Activated naive CD4-positive, alpha-beta T cell treated with anti-CD3 and anti-CD28 coated beads for 36 hours (primary cell): ENCODE data around the gene ARID1A. TPM values are rescaled to one million over a fixed set of nuclear protein-coding genes. Genes with fewer than 3 reads are reported as not detected.

Experiments
- CTCF ChIA-PET: fragments of 350-600 bp; sonication (Branson Sonifier 250); formaldehyde crosslinking; loops from one replicate; lab custom pipeline; 2021; ENCODE audit warnings: antibody characterized with exemption; lab: Charles Lee
- DNase-seq: peaks from one replicate; pipeline ENCODE4 v3.0.0-alpha.2; 2020
- H3K27ac Mint-ChIP-seq: one replicate; pipeline ENCODE4 v1.8.0; 2021; ENCODE audit warnings: mild to moderate bottlenecking, mixed read lengths
- H3K27me3 Mint-ChIP-seq: one replicate; pipeline ENCODE4 v1.8.0; 2021; ENCODE audit warnings: low read depth, mixed read lengths
- H3K36me3 Mint-ChIP-seq: one replicate; pipeline ENCODE4 v1.8.0; 2021; ENCODE audit warnings: low read depth, mixed read lengths
- H3K4me1 Mint-ChIP-seq: one replicate; pipeline ENCODE4 v1.8.0; 2021; ENCODE audit warnings: low read depth, mixed read lengths
- H3K4me3 Mint-ChIP-seq: one replicate; pipeline ENCODE4 v1.8.0; 2021; ENCODE audit warnings: mild to moderate bottlenecking, moderate library complexity, mixed read lengths
- H3K9me3 Mint-ChIP-seq: one replicate; pipeline ENCODE4 v1.8.0; 2021; ENCODE audit warnings: mixed read lengths
- intact Hi-C: fragments of 100-400 bp; cut with micrococcal nuclease; formaldehyde crosslinking; loops from one replicate; pipeline ENCODE4 v1.15.1; 2023
- total RNA-seq, 2 experiments: library from RNA; stranded (reverse); gene quantifications; one replicate each; pipeline ENCODE4 v1.2.3, GENCODE V29; 2021

Gene ARID1A
- total RNA-seq, 2 experiments from 2014 or later: 65.0 to 65.9 TPM

DNA sequence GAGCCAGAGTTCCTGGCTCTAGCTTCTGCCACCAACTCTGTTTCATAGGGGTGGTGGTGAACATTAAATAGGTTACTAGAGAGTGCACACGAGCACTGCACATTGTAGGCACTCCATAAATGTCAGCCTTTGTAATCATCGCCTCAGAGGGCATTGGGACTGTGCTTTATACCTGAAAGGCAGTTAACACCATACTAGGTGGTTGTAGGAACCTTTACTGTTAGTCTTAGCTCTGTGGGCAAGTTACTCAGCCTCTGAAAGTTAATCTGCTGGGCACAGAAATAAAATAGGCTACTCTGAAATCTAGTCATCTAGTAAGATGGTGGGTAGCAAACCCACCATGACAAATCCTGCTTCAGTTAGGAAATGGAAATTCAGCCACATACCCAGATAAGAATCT is 37.6 kb downstream of the ARID1A start:
- no peaks in the 10 kb centered on the region for H3K9me3 Mint-ChIP-seq
- CTCF ChIA-PET: interaction anchor here (1.1 kb wide), 1 partner anchor 10 kb away, joined by 9 read pairs; no protein-coding TSS in a partner anchor
- H3K4me3 Mint-ChIP-seq: no peak overlapping the region
- DNase-seq: no peak
- no peaks in the 10 kb centered on the region for H3K27me3 Mint-ChIP-seq
- H3K36me3 Mint-ChIP-seq: peaks cover 55% of the 10 kb centered on the region
- peak overlapping the region; percentile 43 for H3K27ac Mint-ChIP-seq
- H3K4me1 Mint-ChIP-seq: peaks cover 72% of the 10 kb centered on the region
- intact Hi-C loops: no loop called here

DNA sequence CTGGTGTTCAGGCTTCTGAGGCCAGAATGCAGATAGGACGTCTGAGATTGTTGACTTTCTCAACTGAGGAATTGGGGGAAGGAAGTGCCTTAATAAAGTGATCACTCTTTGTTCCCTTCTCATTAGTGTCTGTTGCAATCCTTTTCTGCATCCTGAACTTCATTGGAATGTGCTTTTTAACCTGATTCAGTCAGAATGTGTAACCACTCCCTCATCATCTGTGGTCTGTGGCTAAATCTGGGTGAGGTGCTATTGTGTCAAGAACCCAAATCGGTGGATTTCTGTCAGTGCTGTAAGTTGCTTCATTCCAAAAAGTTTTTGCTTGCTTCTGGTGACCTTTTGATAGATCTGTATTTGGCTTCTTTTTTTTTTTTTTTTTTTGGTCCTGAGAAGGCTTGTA is 38.2 kb downstream of the ARID1A start:
- Mint-ChIP-seq H3K4me1 (peaks cover 72% of the 10 kb centered on the region), H3K27me3 (no peaks in the 10 kb centered on the region), H3K27ac (peak overlapping the region; percentile 50), H3K4me3 (no peak overlapping the region), H3K9me3 (no peaks in the 10 kb centered on the region), H3K36me3 (peaks cover 55% of the 10 kb centered on the region)
- CTCF ChIA-PET: no interaction called here
- DNase-seq: peak; percentile 27
- intact Hi-C loops: no loop called here

DNA sequence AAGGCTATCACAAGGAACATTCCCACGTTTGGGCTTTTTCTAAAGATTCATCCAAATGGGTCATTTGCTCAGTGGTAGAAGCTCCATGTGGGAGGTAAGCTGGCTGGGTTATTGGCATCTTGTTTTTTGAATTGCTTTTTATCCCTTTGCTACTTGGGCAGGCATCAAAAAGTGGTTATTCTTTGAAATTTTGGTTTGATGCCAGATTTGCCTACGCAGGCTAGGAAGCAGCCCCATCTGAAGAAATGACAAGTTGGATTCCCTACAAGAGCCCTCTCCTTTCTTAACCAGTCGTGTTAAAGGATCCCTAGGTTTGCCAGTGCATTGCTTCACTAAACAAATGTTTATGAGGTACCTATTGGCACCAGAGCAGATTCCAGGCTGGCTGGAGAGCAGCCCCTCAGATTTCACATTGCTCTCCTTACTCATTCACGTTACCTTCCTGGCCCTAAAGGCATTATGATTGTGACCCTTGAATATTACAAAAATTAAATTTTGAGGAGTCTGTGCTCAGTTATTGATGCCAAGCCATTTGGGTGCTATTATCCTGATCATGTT is 38.8 kb downstream of the ARID1A start:
- peaks cover 49% of the 10 kb centered on the region for H3K36me3 Mint-ChIP-seq
- H3K27me3 Mint-ChIP-seq: no peaks in the 10 kb centered on the region
- no peaks in the 10 kb centered on the region for H3K9me3 Mint-ChIP-seq
- peaks cover 72% of the 10 kb centered on the region for H3K4me1 Mint-ChIP-seq
- CTCF ChIA-PET: no interaction called here
- intact Hi-C loops: no loop called here
- no peak for DNase-seq
- no peak overlapping the region for H3K4me3 Mint-ChIP-seq
- peak overlapping the region; percentile 50 for H3K27ac Mint-ChIP-seq

DNA sequence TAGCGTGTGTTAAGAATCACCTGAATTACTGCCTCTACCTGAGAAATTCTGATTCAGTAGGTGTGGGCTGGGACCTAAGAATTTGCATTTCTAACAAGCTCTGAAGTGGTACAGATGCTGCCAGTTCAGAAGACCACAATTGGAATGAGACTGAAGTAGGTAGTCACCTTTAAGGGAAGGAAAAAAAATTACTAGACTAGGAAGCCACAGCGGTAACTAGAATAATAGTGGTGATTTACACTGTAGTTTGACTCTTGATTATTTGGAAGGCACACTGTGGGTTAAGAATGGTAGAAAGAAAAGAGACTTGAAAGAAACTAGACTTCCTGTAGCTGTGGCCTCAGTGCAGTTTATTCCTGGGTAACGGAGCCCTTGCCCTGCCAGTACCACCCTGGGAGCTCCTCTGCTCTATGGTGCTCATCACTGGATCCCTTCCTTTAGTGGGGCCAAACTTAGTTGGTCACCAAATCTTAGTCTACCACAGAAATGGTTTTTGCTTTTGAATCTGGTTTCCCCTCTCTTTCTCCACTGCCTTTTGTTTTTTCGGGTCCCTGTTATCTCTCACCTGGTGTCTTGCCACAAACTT is 43.6 kb downstream of the ARID1A start:
- Mint-ChIP-seq H3K4me3 (peak overlapping the region; percentile 8), H3K9me3 (no peaks in the 10 kb centered on the region), H3K4me1 (peaks cover 70% of the 10 kb centered on the region), H3K27ac (peak overlapping the region; percentile 65), H3K27me3 (no peaks in the 10 kb centered on the region), H3K36me3 (peaks cover 36% of the 10 kb centered on the region)
- CTCF ChIA-PET: interaction anchor here (0.5 to 6.9 kb wide), 5 partner anchors 8 to 198 kb away, joined by 3 to 33 read pairs (median 3); partner anchors contain the start of gene PIGV
- DNase-seq: peak; percentile 49
- intact Hi-C loops: loop anchor here (1.0 kb wide), 1 partner anchor 18 kb away; no protein-coding TSS in a partner anchor

DNA sequence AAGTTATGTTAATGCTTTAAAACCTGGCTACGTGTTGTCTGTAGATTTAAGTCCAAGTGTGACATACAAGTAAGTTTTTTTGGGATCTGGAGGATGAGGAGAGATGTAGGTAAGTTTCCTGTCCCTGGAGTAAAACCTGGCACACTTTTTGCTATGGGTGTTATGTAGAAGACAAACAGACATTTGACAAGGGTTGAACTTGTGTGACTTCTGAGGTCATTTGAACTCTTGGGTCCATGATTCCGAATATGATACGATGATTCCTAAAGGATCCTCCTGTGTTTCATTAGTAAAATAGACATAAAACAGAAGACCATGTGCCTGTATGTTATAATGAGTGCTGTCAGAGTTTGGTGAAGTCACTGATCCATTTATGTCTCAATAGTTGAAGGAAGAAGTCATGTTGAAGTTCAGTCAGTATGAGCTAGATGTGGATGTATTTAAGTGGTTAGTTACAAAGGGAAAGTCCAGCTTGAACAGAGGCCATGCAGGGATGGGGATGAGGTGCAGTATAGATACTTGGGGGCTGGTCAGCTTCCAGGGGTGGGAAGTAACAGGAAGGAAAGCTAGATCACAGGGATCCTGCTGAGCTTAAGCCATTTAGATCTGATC is 44.3 kb downstream of the ARID1A start:
- no peaks in the 10 kb centered on the region for H3K27me3 Mint-ChIP-seq
- no peaks in the 10 kb centered on the region for H3K9me3 Mint-ChIP-seq
- peaks cover 34% of the 10 kb centered on the region for H3K36me3 Mint-ChIP-seq
- H3K27ac Mint-ChIP-seq: peak overlapping the region; percentile 65
- intact Hi-C loops: loop anchor here (5.0 kb wide), 1 partner anchor 158 kb away; no protein-coding TSS in a partner anchor
- CTCF ChIA-PET: interaction anchor here (0.7 to 6.9 kb wide), 2 partner anchors 36 to 49 kb away, joined by 3 to 33 read pairs; partner anchors contain the start of gene PIGV
- DNase-seq: no peak
- no peak overlapping the region for H3K4me3 Mint-ChIP-seq
- H3K4me1 Mint-ChIP-seq: peaks cover 73% of the 10 kb centered on the region

DNA sequence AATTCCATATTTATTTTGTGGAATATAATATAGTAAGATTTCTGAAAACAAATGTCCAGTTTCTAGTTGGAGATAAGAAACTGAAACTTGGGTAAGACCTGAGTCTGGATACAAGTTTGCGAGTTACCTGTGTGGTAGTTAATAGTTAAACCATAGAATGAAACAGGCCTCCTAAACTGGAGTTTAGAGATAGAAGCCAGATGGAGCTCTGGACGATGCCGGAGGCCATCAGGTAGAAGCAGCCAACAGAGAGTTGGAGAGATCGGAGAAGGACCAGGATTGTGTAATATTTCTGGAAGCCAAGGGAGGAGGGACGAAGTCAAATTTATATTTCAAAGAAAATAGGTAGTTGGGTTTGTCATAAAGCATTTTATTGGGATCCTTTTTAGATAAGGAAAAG is 45.1 kb downstream of the ARID1A start:
- Mint-ChIP-seq H3K36me3 (peaks cover 38% of the 10 kb centered on the region), H3K27me3 (no peaks in the 10 kb centered on the region), H3K4me3 (no peak overlapping the region), H3K4me1 (peaks cover 73% of the 10 kb centered on the region), H3K27ac (peak overlapping the region; percentile 94), H3K9me3 (no peaks in the 10 kb centered on the region)
- intact Hi-C loops: loop anchor here (5.0 kb wide), 1 partner anchor 159 kb away; no protein-coding TSS in a partner anchor
- CTCF ChIA-PET: interaction anchor here (1.5 to 6.9 kb wide), 2 partner anchors 43 to 48 kb away, joined by 6 to 33 read pairs; partner anchors contain the start of gene PIGV
- no peak for DNase-seq

DNA sequence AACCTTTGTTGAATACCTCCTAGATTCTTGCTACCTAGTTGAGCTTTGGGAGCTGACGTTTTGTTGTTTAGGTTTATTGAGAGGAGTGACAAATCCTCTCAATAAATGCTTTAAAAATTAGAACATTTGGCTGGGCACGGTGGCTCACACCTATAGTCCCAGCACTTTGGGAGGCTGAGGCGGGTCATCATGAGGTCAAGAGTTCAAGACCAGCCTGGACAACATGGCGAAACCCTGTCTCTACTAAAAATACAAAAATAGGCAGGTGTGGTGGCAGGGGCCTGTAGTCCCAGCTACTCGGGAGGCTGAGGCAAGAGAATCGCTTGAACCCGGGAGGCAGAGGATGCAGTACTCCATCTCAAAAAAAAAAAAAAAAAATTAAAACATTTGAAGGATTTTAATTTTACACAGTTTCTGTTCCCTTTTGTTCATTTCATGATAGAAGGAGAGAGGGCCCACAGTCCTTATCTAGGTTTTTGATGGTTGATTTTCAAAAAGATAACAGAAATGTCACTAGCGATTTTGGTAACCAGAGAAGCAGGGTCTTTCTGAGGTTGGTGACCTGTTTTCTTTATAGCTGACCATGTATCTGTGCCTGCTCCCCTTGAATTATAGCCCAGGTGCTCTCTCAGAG is 47.7 kb downstream of the ARID1A start:
- CTCF ChIA-PET: interaction anchor here (0.6 to 6.9 kb wide), 9 partner anchors 10 to 143 kb away, joined by 3 to 33 read pairs (median 5); partner anchors contain the start of gene PIGV
- DNase-seq: no peak
- Mint-ChIP-seq H3K4me1 (peaks cover 92% of the 10 kb centered on the region), H3K27me3 (no peaks in the 10 kb centered on the region), H3K4me3 (peak overlapping the region; percentile 58), H3K36me3 (peaks cover 51% of the 10 kb centered on the region), H3K9me3 (no peaks in the 10 kb centered on the region), H3K27ac (peak overlapping the region; percentile 94)
- intact Hi-C loops: loop anchor here (1.0 to 5.0 kb wide), 5 partner anchors 20 to 455 kb away; no protein-coding TSS in a partner anchor

DNA sequence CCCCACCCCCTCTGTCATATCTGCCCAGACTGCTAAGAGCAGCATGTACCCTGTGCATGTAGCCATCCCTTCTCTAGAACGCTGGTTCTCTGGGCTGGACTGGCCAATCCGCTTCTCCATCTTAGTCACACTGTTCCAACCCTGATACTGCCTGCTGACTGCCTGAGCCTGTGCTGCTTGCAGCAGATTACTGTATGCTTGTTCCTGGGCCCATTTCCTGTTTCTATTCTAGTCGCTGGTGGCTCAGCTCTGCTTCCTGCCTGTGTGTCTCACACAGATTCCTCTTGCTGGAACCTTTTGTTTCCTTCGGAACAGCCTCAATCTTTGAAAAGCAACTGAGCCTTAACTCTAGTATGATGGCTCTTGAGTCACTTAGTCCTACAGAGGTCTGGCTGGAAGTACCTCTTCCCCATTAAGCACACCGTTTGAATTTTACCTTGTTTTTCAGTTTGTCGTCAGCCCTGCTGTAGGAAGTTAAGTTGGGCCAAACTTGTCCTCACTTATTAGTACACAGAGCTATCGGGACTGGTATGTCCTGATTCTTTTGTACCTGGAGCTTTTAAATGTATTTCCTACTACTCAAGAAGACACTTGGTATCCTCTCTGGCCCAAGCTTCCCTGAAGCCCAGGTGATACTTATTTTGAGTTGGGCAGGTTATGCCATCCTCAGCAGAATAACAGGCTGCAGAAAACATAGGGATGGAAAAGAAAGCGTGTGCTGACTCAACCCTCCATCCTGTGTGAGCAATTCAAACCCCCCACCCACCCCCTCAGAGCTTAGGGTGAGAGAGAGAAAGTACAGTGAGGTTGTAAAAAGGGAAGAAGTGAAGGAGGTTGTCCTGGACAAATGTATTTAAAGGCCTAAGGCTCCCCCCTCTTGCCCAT is 48.5 kb downstream of the ARID1A start:
- peaks cover 56% of the 10 kb centered on the region for H3K36me3 Mint-ChIP-seq
- no peaks in the 10 kb centered on the region for H3K9me3 Mint-ChIP-seq
- CTCF ChIA-PET: interaction anchor here (0.6 to 6.9 kb wide), 12 partner anchors 12 to 302 kb away, joined by 3 to 33 read pairs (median 4); partner anchors contain the start of gene PIGV
- intact Hi-C loops: loop anchor here (1.0 to 5.0 kb wide), 5 partner anchors 21 to 456 kb away; no protein-coding TSS in a partner anchor
- H3K4me1 Mint-ChIP-seq: peaks cover 88% of the 10 kb centered on the region
- H3K27ac Mint-ChIP-seq: peak overlapping the region; percentile 94
- DNase-seq: peak; percentile 92
- H3K27me3 Mint-ChIP-seq: no peaks in the 10 kb centered on the region
- H3K4me3 Mint-ChIP-seq: peak overlapping the region; percentile 58

DNA sequence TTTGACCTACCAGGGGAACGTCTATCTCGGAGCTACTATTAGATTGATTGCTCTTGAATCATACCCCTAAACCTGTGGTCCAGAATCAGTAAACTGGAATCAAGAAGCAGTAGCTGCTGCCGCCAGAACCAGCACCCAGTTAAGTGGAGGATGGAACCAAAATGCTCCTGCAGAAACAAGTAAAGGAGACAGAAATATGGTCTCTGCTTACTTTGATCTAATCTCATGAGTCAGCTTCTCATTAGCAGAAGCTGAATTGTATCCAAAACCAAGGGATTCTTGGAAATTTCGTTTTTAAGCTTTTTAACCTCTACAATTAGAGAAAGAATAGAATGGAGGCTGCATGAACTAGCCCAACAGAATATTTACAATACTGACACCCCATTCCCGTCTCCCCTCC is 49.4 kb downstream of the ARID1A start:
- Mint-ChIP-seq H3K4me3 (no peak overlapping the region), H3K4me1 (peaks cover 88% of the 10 kb centered on the region), H3K9me3 (no peaks in the 10 kb centered on the region), H3K27me3 (no peaks in the 10 kb centered on the region), H3K27ac (peak overlapping the region; percentile 94), H3K36me3 (peaks cover 62% of the 10 kb centered on the region)
- no peak for DNase-seq
- intact Hi-C loops: no loop called here
- CTCF ChIA-PET: interaction anchor here (1.0 to 6.9 kb wide), 8 partner anchors 11 to 88 kb away, joined by 3 to 33 read pairs (median 5); partner anchors contain the start of gene PIGV

DNA sequence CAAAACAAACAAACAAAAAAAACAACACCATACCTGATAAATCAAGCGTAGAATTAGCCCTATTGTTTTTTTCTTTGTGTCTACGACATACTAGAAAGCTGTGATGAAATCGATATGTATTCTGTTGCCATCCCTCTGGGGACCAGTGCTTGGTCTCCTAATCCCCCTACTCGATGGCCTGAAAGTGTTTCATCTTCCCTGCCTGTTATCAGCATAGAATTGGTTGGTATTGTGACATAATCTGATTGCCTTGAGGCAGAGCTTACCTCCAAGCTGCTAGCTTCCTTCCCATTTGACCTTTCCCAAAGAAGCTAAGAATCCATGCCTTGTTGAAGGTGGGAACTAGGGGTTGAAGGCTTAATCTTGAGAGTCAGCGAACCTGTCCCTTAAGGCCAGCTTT is 51.2 kb downstream of the ARID1A start:
- Mint-ChIP-seq H3K4me3 (no peak overlapping the region), H3K36me3 (peaks cover 55% of the 10 kb centered on the region), H3K4me1 (peaks cover 90% of the 10 kb centered on the region), H3K27me3 (no peaks in the 10 kb centered on the region), H3K27ac (no peak overlapping the region), H3K9me3 (no peaks in the 10 kb centered on the region)
- intact Hi-C loops: no loop called here
- CTCF ChIA-PET: interaction anchor here (0.9 to 1.7 kb wide), 4 partner anchors 8 to 145 kb away, joined by 3 to 6 read pairs (median 5); no protein-coding TSS in a partner anchor
- DNase-seq: no peak

DNA sequence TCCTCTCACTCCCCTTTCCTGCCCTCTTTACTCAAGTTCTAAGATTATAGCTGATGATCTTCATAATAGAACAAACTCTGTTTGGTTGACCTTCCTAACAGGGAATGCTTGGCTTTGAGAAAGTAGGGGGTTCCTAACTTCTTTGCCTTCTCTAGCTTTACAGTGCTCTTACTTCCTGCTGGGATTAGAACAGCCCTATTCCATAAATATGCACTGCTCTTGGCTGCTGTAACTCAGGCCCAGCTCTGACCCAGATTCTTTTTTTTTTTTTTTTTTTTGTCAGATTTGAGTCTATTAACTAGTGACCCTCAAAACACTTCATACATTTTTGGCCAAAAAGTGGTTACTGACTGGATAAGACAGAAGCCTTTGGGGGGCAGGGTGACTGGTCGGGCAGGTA is 52.5 kb downstream of the ARID1A start:
- peaks cover 90% of the 10 kb centered on the region for H3K4me1 Mint-ChIP-seq
- DNase-seq: no peak
- H3K9me3 Mint-ChIP-seq: no peaks in the 10 kb centered on the region
- CTCF ChIA-PET: interaction anchor here (1.7 kb wide), 1 partner anchor 145 kb away, joined by 6 read pairs; no protein-coding TSS in a partner anchor
- intact Hi-C loops: no loop called here
- no peak overlapping the region for H3K4me3 Mint-ChIP-seq
- peak overlapping the region; percentile 68 for H3K27ac Mint-ChIP-seq
- no peaks in the 10 kb centered on the region for H3K27me3 Mint-ChIP-seq
- peaks cover 57% of the 10 kb centered on the region for H3K36me3 Mint-ChIP-seq
